Activated T-cell treated with anti-CD3 and anti-CD28 coated beads, Interleukin-2, amount 50 U/mL, for 4 hours (primary cell): Measurements from ENCODE around the gene NKD1. TPM values are rescaled to one million over a fixed set of nuclear protein-coding genes. Genes with fewer than 3 reads are reported as not detected.

Source experiments
- ATAC-seq, 2 donors: fragments of 200-7000 bp; cut with Tn5 transposase; one replicate each; pipeline ENCODE4 v1.10.0; 2021
- DNase-seq: peaks from one replicate; pipeline ENCODE4 v3.0.0-alpha.2; 2020
- H3K27me3 Mint-ChIP-seq: one replicate; pipeline ENCODE4 v1.8.0; 2021; ENCODE audit warnings: low read depth, mixed read lengths
- H3K36me3 Mint-ChIP-seq: one replicate; pipeline ENCODE4 v1.8.0; 2022; ENCODE audit warnings: mixed read lengths; ENCODE audit not compliant: insufficient read depth
- H3K4me1 Mint-ChIP-seq: one replicate; pipeline ENCODE4 v1.8.0; 2021; ENCODE audit warnings: low read depth, mixed read lengths
- H3K4me3 Mint-ChIP-seq: one replicate; pipeline ENCODE4 v1.8.0; 2021; ENCODE audit warnings: mild to moderate bottlenecking, moderate library complexity, mixed read lengths
- H3K9me3 Mint-ChIP-seq: one replicate; pipeline ENCODE4 v1.8.0; 2021; ENCODE audit warnings: mixed read lengths
- total RNA-seq, 3 donors: library from RNA; stranded (reverse); gene quantifications; one replicate each; pipeline ENCODE4 v1.2.1, GENCODE V29; 2021

The NKD1 gene
- total RNA-seq, 3 donors from 2014 or later: 1.2 to 2.8 (median 1.6) TPM

GRCh38 chr16:50509521-50510341 lies 38.5 kb upstream of the NKD1 start:
- H3K36me3 Mint-ChIP-seq: no peaks in the 10 kb centered on the region
- H3K4me1 Mint-ChIP-seq: no peaks in the 10 kb centered on the region
- no peaks in the 10 kb centered on the region for H3K27me3 Mint-ChIP-seq
- ATAC-seq (no peak), DNase-seq (peak; percentile 26)
- no peak overlapping the region for H3K4me3 Mint-ChIP-seq
- H3K9me3 Mint-ChIP-seq: peaks cover 3% of the 10 kb centered on the region

- no peaks in the 10 kb centered on the region for H3K4me1 Mint-ChIP-seq
- peaks cover 6% of the 10 kb centered on the region for H3K36me3 Mint-ChIP-seq
- no peaks in the 10 kb centered on the region for H3K27me3 Mint-ChIP-seq
- peaks cover 27% of the 10 kb centered on the region for H3K9me3 Mint-ChIP-seq
- ATAC-seq: no peak
- no peak for DNase-seq
- H3K4me3 Mint-ChIP-seq: no peak overlapping the region
Observed at GRCh38 chr16:50515218-50515617, 33.0 kb upstream of the NKD1 start.

- H3K27me3 Mint-ChIP-seq: peaks cover 5% of the 10 kb centered on the region
- DNase-seq (no peak), ATAC-seq (no peak)
- peaks cover 6% of the 10 kb centered on the region for H3K36me3 Mint-ChIP-seq
- H3K4me1 Mint-ChIP-seq: no peaks in the 10 kb centered on the region
- peaks cover 27% of the 10 kb centered on the region for H3K9me3 Mint-ChIP-seq
- H3K4me3 Mint-ChIP-seq: no peak overlapping the region
Observed at GRCh38 chr16:50516401-50516800, 31.8 kb upstream of the NKD1 start.

GRCh38 chr16:50516890-50517289 lies 31.3 kb upstream of the NKD1 start:
- H3K4me3 Mint-ChIP-seq: no peak overlapping the region
- ATAC-seq (no peak), DNase-seq (no peak)
- H3K27me3 Mint-ChIP-seq: peaks cover 5% of the 10 kb centered on the region
- H3K4me1 Mint-ChIP-seq: no peaks in the 10 kb centered on the region
- H3K9me3 Mint-ChIP-seq: peaks cover 26% of the 10 kb centered on the region
- peaks cover 6% of the 10 kb centered on the region for H3K36me3 Mint-ChIP-seq

GRCh38 chr16:50517450-50518252 lies 30.5 kb upstream of the NKD1 start:
- no peak for ATAC-seq
- Mint-ChIP-seq H3K36me3 (peaks cover 6% of the 10 kb centered on the region), H3K4me1 (no peaks in the 10 kb centered on the region), H3K27me3 (peaks cover 9% of the 10 kb centered on the region), H3K9me3 (peaks cover 24% of the 10 kb centered on the region), H3K4me3 (no peak overlapping the region)
- no peak for DNase-seq

GRCh38 chr16:50519001-50519400 lies 29.2 kb upstream of the NKD1 start:
- H3K4me3 Mint-ChIP-seq: no peak overlapping the region
- DNase-seq: no peak
- peaks cover 24% of the 10 kb centered on the region for H3K9me3 Mint-ChIP-seq
- no peak for ATAC-seq
- peaks cover 6% of the 10 kb centered on the region for H3K36me3 Mint-ChIP-seq
- H3K4me1 Mint-ChIP-seq: no peaks in the 10 kb centered on the region
- peaks cover 15% of the 10 kb centered on the region for H3K27me3 Mint-ChIP-seq

GRCh38 chr16:50519602-50520001 lies 28.6 kb upstream of the NKD1 start:
- Mint-ChIP-seq H3K36me3 (peaks cover 6% of the 10 kb centered on the region), H3K9me3 (peaks cover 24% of the 10 kb centered on the region), H3K4me1 (no peaks in the 10 kb centered on the region), H3K4me3 (no peak overlapping the region), H3K27me3 (peaks cover 15% of the 10 kb centered on the region)
- no peak for ATAC-seq
- no peak for DNase-seq

GRCh38 chr16:50520451-50521245 lies 27.5 kb upstream of the NKD1 start:
- peaks cover 6% of the 10 kb centered on the region for H3K36me3 Mint-ChIP-seq
- H3K4me3 Mint-ChIP-seq: no peak overlapping the region
- no peak for ATAC-seq

GRCh38 chr16:50521246-50521900 lies 26.8 kb upstream of the NKD1 start:
- peaks cover 15% of the 10 kb centered on the region for H3K27me3 Mint-ChIP-seq
- no peak for DNase-seq

More at GRCh38 chr16:50520451-50521245, 27.5 kb upstream of the NKD1 start:
- Mint-ChIP-seq H3K27me3 (peaks cover 15% of the 10 kb centered on the region), H3K4me1 (no peaks in the 10 kb centered on the region), H3K9me3 (peaks cover 18% of the 10 kb centered on the region)
- DNase-seq: no peak

GRCh38 chr16:50522324-50522723 lies 25.9 kb upstream of the NKD1 start:
- Mint-ChIP-seq H3K4me3 (no peak overlapping the region), H3K36me3 (no peaks in the 10 kb centered on the region), H3K4me1 (no peaks in the 10 kb centered on the region), H3K27me3 (peaks cover 15% of the 10 kb centered on the region), H3K9me3 (peaks cover under 1% of the 10 kb centered on the region)
- ATAC-seq (no peak), DNase-seq (no peak)

More at GRCh38 chr16:50521246-50521900, 26.8 kb upstream of the NKD1 start:
- Mint-ChIP-seq H3K4me3 (no peak overlapping the region), H3K9me3 (peaks cover 10% of the 10 kb centered on the region), H3K4me1 (no peaks in the 10 kb centered on the region), H3K36me3 (peaks cover 6% of the 10 kb centered on the region)
- no peak for ATAC-seq

GRCh38 chr16:50523710-50524109 lies 24.5 kb upstream of the NKD1 start:
- H3K9me3 Mint-ChIP-seq: peaks cover 5% of the 10 kb centered on the region
- no peak overlapping the region for H3K4me3 Mint-ChIP-seq
- ATAC-seq (no peak), DNase-seq (no peak)
- peaks cover 15% of the 10 kb centered on the region for H3K27me3 Mint-ChIP-seq
- no peaks in the 10 kb centered on the region for H3K36me3 Mint-ChIP-seq
- H3K4me1 Mint-ChIP-seq: no peaks in the 10 kb centered on the region

GRCh38 chr16:50525262-50525661 lies 22.9 kb upstream of the NKD1 start:
- peaks cover 2% of the 10 kb centered on the region for H3K36me3 Mint-ChIP-seq
- peaks cover 13% of the 10 kb centered on the region for H3K9me3 Mint-ChIP-seq
- H3K27me3 Mint-ChIP-seq: peaks cover 15% of the 10 kb centered on the region
- no peak overlapping the region for H3K4me3 Mint-ChIP-seq
- no peak for ATAC-seq
- DNase-seq: no peak
- no peaks in the 10 kb centered on the region for H3K4me1 Mint-ChIP-seq

GRCh38 chr16:50525716-50526115 lies 22.5 kb upstream of the NKD1 start:
- Mint-ChIP-seq H3K9me3 (peaks cover 15% of the 10 kb centered on the region), H3K36me3 (peaks cover 3% of the 10 kb centered on the region), H3K27me3 (peaks cover 15% of the 10 kb centered on the region), H3K4me1 (no peaks in the 10 kb centered on the region), H3K4me3 (no peak overlapping the region)
- DNase-seq: no peak
- ATAC-seq: no peak

GRCh38 chr16:50526249-50526648 lies 21.9 kb upstream of the NKD1 start:
- ATAC-seq (no peak), DNase-seq (no peak)
- H3K27me3 Mint-ChIP-seq: peaks cover 11% of the 10 kb centered on the region
- no peaks in the 10 kb centered on the region for H3K4me1 Mint-ChIP-seq
- H3K9me3 Mint-ChIP-seq: peaks cover 15% of the 10 kb centered on the region
- no peak overlapping the region for H3K4me3 Mint-ChIP-seq
- peaks cover 3% of the 10 kb centered on the region for H3K36me3 Mint-ChIP-seq
